Measurements from ENCODE around the gene CD180.
A peak's percentile ranks its signal among the peaks of the same experiment; 100 is the strongest.

Gene CD180

DNA sequence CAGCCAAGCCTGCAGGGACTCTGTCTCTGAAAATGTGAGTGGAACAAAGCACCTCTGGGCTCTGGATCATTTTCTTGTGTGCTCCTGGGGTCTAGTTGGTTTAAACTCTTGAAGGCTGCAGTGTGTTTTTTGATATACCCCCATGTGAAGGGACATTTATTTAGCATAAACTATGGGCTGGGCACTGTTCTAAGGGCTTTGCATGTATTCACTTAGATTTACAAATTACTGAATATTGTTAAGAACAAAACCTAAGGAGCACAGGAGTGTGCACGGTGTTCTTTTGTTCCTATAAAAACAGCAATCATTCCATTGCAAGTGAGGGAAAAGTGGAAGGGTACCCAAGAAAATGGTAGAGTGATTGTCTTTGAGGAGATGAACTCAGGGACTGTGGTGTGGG, 20.0 kb upstream of the CD180 start:
- Histone ChIP-seq H3K27me3 (ENCODE audit: control insufficient read depth, low read length) (no peaks in the 10 kb centered on the region), H3K4me2 (ENCODE audit: low read length) (peak overlapping the region; percentile 90), H3F3A (ENCODE audit: control insufficient read depth, insufficient read depth) (0 out of 2 replicates have a peak, but pooled peaks cover 7% of the 10 kb centered on the region), H3K9me2 (replicated peaks; ENCODE audit: control insufficient read depth, low read length) (no peaks in the 10 kb centered on the region), H3K27ac (ENCODE audit: low read depth, low read length) (peak overlapping the region; percentile 68), H3K4me3 (ENCODE audit: low read length) (peak overlapping the region; percentile 66), H3K4me1 (ENCODE audit: control insufficient read depth, low read length) (peaks cover 27% of the 10 kb centered on the region), H4K20me1 (ENCODE audit: control insufficient read depth, insufficient read depth, low read depth, low read length) (no peaks in the 10 kb centered on the region), H3K36me3 (ENCODE audit: control insufficient read depth, low read length) (no peaks in the 10 kb centered on the region), H3K79me2 (ENCODE audit: control insufficient read depth, low read length) (no peaks in the 10 kb centered on the region), H3K9me3 (ENCODE audit: control insufficient read depth, insufficient read depth, low read length) (no peaks in the 10 kb centered on the region)
- TF ChIP-seq, protein P1, sequence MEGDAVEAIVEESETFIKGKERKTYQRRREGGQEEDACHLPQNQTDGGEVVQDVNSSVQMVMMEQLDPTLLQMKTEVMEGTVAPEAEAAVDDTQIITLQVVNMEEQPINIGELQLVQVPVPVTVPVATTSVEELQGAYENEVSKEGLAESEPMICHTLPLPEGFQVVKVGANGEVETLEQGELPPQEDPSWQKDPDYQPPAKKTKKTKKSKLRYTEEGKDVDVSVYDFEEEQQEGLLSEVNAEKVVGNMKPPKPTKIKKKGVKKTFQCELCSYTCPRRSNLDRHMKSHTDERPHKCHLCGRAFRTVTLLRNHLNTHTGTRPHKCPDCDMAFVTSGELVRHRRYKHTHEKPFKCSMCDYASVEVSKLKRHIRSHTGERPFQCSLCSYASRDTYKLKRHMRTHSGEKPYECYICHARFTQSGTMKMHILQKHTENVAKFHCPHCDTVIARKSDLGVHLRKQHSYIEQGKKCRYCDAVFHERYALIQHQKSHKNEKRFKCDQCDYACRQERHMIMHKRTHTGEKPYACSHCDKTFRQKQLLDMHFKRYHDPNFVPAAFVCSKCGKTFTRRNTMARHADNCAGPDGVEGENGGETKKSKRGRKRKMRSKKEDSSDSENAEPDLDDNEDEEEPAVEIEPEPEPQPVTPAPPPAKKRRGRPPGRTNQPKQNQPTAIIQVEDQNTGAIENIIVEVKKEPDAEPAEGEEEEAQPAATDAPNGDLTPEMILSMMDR (IDR thresholded peaks at IDR 0.05; ENCODE audit: low read depth, low read length, poor library complexity, severe bottlenecking): no peak
- no peak for TF ChIP-seq EZH2phosphoT487 (IDR thresholded peaks at IDR 0.05; ENCODE audit: borderline replicate concordance, low read length)

DNA sequence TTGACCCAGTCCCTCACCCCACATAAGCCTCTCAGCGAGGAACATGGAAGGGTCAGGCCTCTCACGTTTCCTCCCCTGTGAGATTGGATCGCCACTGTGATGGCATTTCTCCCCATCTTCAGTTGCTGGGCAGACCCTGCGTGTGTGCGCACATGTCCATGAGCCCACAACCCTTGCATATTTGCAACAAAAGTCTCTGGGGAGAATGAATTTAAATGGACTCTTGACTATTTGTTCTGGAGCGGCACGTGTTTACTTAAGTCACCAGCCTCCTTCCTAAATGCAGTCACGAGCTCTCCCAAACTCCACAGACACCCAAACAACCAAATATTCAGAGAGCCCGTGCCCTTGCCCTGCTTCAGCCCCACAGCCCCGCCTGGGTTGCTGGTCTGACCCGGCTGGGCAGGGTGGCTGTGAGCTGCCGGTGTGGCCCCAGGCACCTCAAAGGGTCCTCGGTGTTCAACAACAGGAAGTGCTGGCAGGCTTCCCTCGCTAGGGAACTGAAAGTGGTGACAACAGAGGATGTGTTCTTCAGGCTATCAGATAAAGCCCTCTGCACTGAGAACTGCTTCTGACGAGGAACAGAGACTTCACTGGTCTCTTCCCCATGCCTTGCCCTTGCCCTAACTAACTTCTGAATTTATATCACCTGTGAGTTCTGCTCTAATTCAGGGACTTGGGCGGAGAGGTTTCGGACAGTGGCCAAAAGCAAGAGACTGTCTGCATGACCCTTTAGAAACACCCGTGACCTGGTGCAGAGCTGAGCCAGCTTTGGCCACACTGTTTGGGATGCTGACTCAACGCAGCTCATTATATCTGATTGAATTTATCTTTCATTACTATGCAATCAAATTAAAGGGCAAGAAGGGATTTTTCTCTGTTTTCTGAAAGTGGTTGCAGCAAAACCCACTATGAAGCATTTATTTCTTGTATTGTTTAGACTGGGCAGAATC, 19.2 kb upstream of the CD180 start:
- Histone ChIP-seq H3K36me3 (ENCODE audit: control insufficient read depth, low read length) (no peaks in the 10 kb centered on the region), H3K27me3 (ENCODE audit: control insufficient read depth, low read length) (no peaks in the 10 kb centered on the region), H3K9me2 (replicated peaks; ENCODE audit: control insufficient read depth, low read length) (no peaks in the 10 kb centered on the region), H3F3A (ENCODE audit: control insufficient read depth, insufficient read depth) (0 out of 2 replicates have a peak, but pooled peaks cover 7% of the 10 kb centered on the region), H4K20me1 (ENCODE audit: control insufficient read depth, insufficient read depth, low read depth, low read length) (no peaks in the 10 kb centered on the region), H3K9me3 (ENCODE audit: control insufficient read depth, insufficient read depth, low read length) (no peaks in the 10 kb centered on the region), H3K4me1 (ENCODE audit: control insufficient read depth, low read length) (peaks cover 22% of the 10 kb centered on the region), H3K27ac (ENCODE audit: low read depth, low read length) (peak overlapping the region; percentile 68), H3K4me3 (ENCODE audit: low read length) (peak overlapping the region; percentile 66), H3K79me2 (ENCODE audit: control insufficient read depth, low read length) (no peaks in the 10 kb centered on the region), H3K4me2 (ENCODE audit: low read length) (peak overlapping the region; percentile 90)
- TF ChIP-seq EZH2phosphoT487 (IDR thresholded peaks at IDR 0.05; ENCODE audit: borderline replicate concordance, low read length): no peak
- TF ChIP-seq, protein P1 (IDR thresholded peaks at IDR 0.05; ENCODE audit: low read depth, low read length, poor library complexity, severe bottlenecking): no peak

DNA sequence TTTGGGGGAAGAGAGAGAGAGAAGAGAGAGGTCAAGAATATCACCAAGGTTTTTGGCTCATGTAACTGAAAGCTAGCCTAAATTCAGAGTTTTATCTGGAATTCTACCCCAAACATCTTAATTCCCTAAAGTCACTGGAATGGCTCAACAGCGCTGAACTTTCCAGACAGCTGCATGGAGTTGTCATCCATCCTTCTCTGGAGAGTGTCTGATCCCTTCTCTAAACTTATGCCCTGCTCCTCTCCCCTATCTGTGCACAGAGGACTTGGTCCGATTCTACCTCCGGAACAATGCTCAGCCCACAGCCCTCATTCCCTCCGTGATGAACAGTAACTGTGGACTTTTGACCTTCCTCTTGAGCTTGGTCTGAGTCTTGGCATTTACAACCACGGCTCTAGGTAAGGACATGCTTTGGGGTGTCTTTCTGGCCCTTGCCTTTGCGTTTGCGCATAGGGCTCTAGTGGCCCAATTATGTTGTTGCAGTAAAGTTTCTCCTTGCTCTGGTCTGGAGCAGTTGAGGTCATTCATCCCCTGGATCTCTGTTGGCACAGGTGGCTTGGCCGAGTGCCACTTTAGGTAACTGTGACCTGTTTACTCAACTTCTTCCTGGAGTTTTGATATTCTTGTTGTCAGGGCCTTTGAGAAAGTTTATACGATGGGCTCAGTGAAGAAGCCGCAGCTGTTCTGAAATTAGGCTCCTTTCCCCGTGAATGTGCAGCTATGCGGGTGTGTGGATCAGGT, 18.3 kb upstream of the CD180 start:
- Histone ChIP-seq H3K4me2 (ENCODE audit: low read length) (peak overlapping the region; percentile 90), H3K27ac (ENCODE audit: low read depth, low read length) (peak overlapping the region; percentile 68; the same call in 1 of the 2 replicates)

More for the DNA sequence above, 18.3 kb upstream of the CD180 start:
- Histone ChIP-seq H3K9me3 (ENCODE audit: control insufficient read depth, insufficient read depth, low read length) (no peaks in the 10 kb centered on the region), H3K9me2 (replicated peaks; ENCODE audit: control insufficient read depth, low read length) (no peaks in the 10 kb centered on the region), H3K4me1 (ENCODE audit: control insufficient read depth, low read length) (peaks cover 22% of the 10 kb centered on the region), H3K27me3 (ENCODE audit: control insufficient read depth, low read length) (no peaks in the 10 kb centered on the region), H4K20me1 (ENCODE audit: control insufficient read depth, insufficient read depth, low read depth, low read length) (no peaks in the 10 kb centered on the region), H3K79me2 (ENCODE audit: control insufficient read depth, low read length) (no peaks in the 10 kb centered on the region), H3K36me3 (ENCODE audit: control insufficient read depth, low read length) (no peaks in the 10 kb centered on the region), H3F3A (ENCODE audit: control insufficient read depth, insufficient read depth) (0 out of 2 replicates have a peak, but pooled peaks cover 7% of the 10 kb centered on the region), H3K4me3 (ENCODE audit: low read length) (peak overlapping the region; percentile 66)
- TF ChIP-seq, protein P1 (IDR thresholded peaks at IDR 0.05; ENCODE audit: low read depth, low read length, poor library complexity, severe bottlenecking): no peak
- no peak for TF ChIP-seq EZH2phosphoT487 (IDR thresholded peaks at IDR 0.05; ENCODE audit: borderline replicate concordance, low read length)

All from DOHH2 (cell line).